ENCODE data around the gene OR5AR1.
"Not testable (repeated sequence)": the region's sequence is repeated elsewhere in the genome, so short reads cannot be mapped to it uniquely, and the experiment has no call there.

OR5AR1 gene

GRCh38 chr11:56659755-56660154 is 3.7 kb upstream of the OR5AR1 start:
- no peak for TF ChIP-seq CTCF (IDR thresholded peaks at IDR 0.05; ENCODE audit: low read depth, low read length, missing control alignments)
- no peak for DNase-seq (ENCODE audit: extremely low read depth, low read depth)
- H3K4me3 ChIP-seq (replicated peaks; ENCODE audit: low read depth, low read length): no peak overlapping the region

- no peak for DNase-seq (ENCODE audit: extremely low read depth, low read depth)
- H3K4me3 ChIP-seq (replicated peaks; ENCODE audit: low read depth, low read length): no peak overlapping the region
- no peak for TF ChIP-seq CTCF (IDR thresholded peaks at IDR 0.05; ENCODE audit: low read depth, low read length, missing control alignments)
These were observed 7.5 kb downstream of the OR5AR1 start for GRCh38 chr11:56670984-56671383.

GRCh38 chr11:56688554-56689100 is 25.1 kb downstream of the OR5AR1 start:
- TF ChIP-seq CTCF (IDR thresholded peaks at IDR 0.05; ENCODE audit: low read depth, low read length, missing control alignments): no peak
- no peak for DNase-seq (ENCODE audit: extremely low read depth, low read depth)
- H3K4me3 ChIP-seq (replicated peaks; ENCODE audit: low read depth, low read length): no peak overlapping the region

GRCh38 chr11:56691179-56691578 is 27.7 kb downstream of the OR5AR1 start:
- DNase-seq (ENCODE audit: extremely low read depth, low read depth); H3K4me3 ChIP-seq (replicated peaks; ENCODE audit: low read depth, low read length): not testable (repeated sequence)

- H3K4me3 ChIP-seq (replicated peaks; ENCODE audit: low read depth, low read length): no peak overlapping the region
- DNase-seq (ENCODE audit: extremely low read depth, low read depth): no peak
- TF ChIP-seq CTCF (IDR thresholded peaks at IDR 0.05; ENCODE audit: low read depth, low read length, missing control alignments): no peak
These were observed 29.9 kb downstream of the OR5AR1 start for GRCh38 chr11:56693428-56693827.

GRCh38 chr11:56698795-56699194 is 35.3 kb downstream of the OR5AR1 start, which contains the start of gene OR9G1:
Gene OR9G1 (plus strand): TSS chr11:56699095. CDS start chr11:56700388, 1,293 bp downstream.
- no peak within 1 kb of the TSS for H3K4me3 ChIP-seq (replicated peaks; ENCODE audit: low read depth, low read length)
- DNase-seq (ENCODE audit: extremely low read depth, low read depth): no peak
- no peak for TF ChIP-seq CTCF (IDR thresholded peaks at IDR 0.05; ENCODE audit: low read depth, low read length, missing control alignments)

- no peak for TF ChIP-seq CTCF (IDR thresholded peaks at IDR 0.05; ENCODE audit: low read depth, low read length, missing control alignments)
- no peak overlapping the region for H3K4me3 ChIP-seq (replicated peaks; ENCODE audit: low read depth, low read length)
- no peak for DNase-seq (ENCODE audit: extremely low read depth, low read depth)
These were observed 36.9 kb downstream of the OR5AR1 start for GRCh38 chr11:56700242-56700913.
